ENCODE data around the gene AUNIP.

Gene AUNIP

GRCh38 chr1:25787760-25788166 is 71.5 kb downstream of the AUNIP start:
- no peak for DNase-seq

GRCh38 chr1:25786887-25787759 is 72.1 kb downstream of the AUNIP start:
- no peak for DNase-seq

- DNase-seq: no peak
These were observed 73.8 kb downstream of the AUNIP start for GRCh38 chr1:25785333-25786067.

GRCh38 chr1:25784575-25785051 is 74.6 kb downstream of the AUNIP start:
- DNase-seq: no peak

Measured in GOT3 (cell line).